GM19328 (cell line): Measurements from ENCODE around the gene TXNRD1.
"Not testable (repeated sequence)": the region's sequence is repeated elsewhere in the genome, so short reads cannot be mapped to it uniquely, and the experiment has no call there.

ENCODE experiments used
- ATAC-seq: cut with Tn5 transposase; IDR thresholded peaks from one replicate; pipeline ENCODE4 v1.9.1; 2021; ENCODE audit warnings: mild to moderate bottlenecking, moderate library complexity; ENCODE audit not compliant: unreplicated experiment

TXNRD1 gene

GRCh38 chr12:104234926-104235499 lies 19.4 kb downstream of the TXNRD1 start:
- no peak for ATAC-seq

GRCh38 chr12:104237930-104238329 lies 22.4 kb downstream of the TXNRD1 start:
- ATAC-seq: no peak

- no peak for ATAC-seq
Measured at GRCh38 chr12:104242546-104243206, 27.1 kb downstream of the TXNRD1 start.

GRCh38 chr12:104243551-104243950 lies 28.0 kb downstream of the TXNRD1 start:
- no peak for ATAC-seq

GRCh38 chr12:104243971-104244370 lies 28.4 kb downstream of the TXNRD1 start:
- ATAC-seq: no peak

GRCh38 chr12:104247698-104248097 lies 32.1 kb downstream of the TXNRD1 start:
- no peak for ATAC-seq

GRCh38 chr12:104248444-104248843 lies 32.9 kb downstream of the TXNRD1 start:
- ATAC-seq: no peak

- no peak for ATAC-seq
Measured at GRCh38 chr12:104249017-104249416, 33.4 kb downstream of the TXNRD1 start.

- ATAC-seq: no peak
Measured at GRCh38 chr12:104249898-104250297, 34.3 kb downstream of the TXNRD1 start.

GRCh38 chr12:104250366-104251125 lies 35.0 kb downstream of the TXNRD1 start:
- no peak for ATAC-seq

- no peak for ATAC-seq
Measured at GRCh38 chr12:104257913-104258472, 42.4 kb downstream of the TXNRD1 start.

GRCh38 chr12:104258476-104259067 lies 43.0 kb downstream of the TXNRD1 start:
- ATAC-seq: no peak

GRCh38 chr12:104263026-104263425 lies 47.4 kb downstream of the TXNRD1 start:
- no peak for ATAC-seq

GRCh38 chr12:104263580-104264358 lies 48.2 kb downstream of the TXNRD1 start:
- no peak for ATAC-seq

- ATAC-seq: not testable (repeated sequence)
Measured at GRCh38 chr12:104265436-104265835, 49.9 kb downstream of the TXNRD1 start.

- ATAC-seq: no peak
Measured at GRCh38 chr12:104272938-104273337, 57.4 kb downstream of the TXNRD1 start.

GRCh38 chr12:104273503-104273902 lies 57.9 kb downstream of the TXNRD1 start:
- no peak for ATAC-seq

- no peak for ATAC-seq
Measured at GRCh38 chr12:104274811-104275210, 59.2 kb downstream of the TXNRD1 start.

- no peak for ATAC-seq
Measured at GRCh38 chr12:104275689-104276088, 60.1 kb downstream of the TXNRD1 start.

- ATAC-seq: no peak
Measured at GRCh38 chr12:104276273-104277131, 60.9 kb downstream of the TXNRD1 start.
